GM18511 (cell line): Measurements from ENCODE around the gene UNKL.
"Not testable (repeated sequence)": the region's sequence is repeated elsewhere in the genome, so short reads cannot be mapped to it uniquely, and the experiment has no call there.

ENCODE experiments used
- ATAC-seq: cut with Tn5 transposase; IDR thresholded peaks from one replicate; pipeline ENCODE4 v1.9.1; 2021; ENCODE audit warnings: mild to moderate bottlenecking, moderate library complexity; ENCODE audit not compliant: unreplicated experiment

The UNKL gene

DNA sequence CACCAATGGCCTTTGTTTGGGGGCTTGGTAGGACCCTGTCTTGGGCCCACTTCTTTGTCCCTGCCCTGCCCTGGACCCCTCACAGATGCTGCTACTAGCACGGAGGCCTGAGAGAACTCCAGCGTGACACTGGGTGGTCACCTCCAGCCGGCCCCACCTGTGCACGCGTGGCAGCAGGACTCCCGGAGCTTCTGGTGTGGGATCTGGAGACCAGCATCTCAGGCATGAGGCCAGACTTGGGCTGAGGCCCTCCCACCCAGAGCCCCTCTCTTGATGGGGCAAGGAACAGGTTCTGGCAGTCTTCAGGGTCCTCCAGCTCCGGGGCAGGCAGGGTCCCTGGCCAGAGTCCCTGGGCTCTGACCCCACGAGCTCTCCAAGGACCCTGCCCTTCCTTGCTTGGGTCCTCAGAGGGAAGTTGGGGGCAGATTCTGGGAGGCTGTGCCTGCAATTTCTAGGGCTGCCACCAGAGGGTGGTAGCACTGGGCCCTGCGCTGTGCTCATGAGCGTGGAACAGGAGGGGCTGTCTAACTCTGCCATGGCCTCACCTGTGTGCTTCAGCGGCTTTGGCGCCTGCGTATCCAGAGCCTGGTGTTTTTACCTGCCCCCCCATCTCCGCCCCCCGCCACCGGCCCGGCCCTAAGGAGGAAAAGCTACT lies 84.1 kb downstream of the UNKL start:
- no peak for ATAC-seq

DNA sequence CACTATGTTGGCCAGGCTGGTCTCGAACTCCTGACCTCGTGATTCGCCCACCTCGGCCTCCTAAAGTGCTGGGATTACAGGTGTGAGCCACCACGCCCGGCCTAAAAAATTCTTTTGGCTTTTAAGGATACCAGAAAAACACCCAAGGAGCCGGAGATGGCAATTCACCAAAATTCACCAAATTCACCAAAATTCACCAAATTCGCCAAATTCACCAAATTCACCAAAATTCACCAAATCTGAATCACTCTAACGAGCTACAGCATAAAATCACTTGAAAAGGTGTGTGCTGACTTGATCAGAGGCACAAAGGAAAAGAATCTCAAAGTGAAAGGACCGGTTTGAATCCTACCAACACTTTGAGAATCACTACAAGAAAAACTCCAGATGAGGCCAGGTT lies 85.5 kb downstream of the UNKL start:
- ATAC-seq: not testable (repeated sequence)

DNA sequence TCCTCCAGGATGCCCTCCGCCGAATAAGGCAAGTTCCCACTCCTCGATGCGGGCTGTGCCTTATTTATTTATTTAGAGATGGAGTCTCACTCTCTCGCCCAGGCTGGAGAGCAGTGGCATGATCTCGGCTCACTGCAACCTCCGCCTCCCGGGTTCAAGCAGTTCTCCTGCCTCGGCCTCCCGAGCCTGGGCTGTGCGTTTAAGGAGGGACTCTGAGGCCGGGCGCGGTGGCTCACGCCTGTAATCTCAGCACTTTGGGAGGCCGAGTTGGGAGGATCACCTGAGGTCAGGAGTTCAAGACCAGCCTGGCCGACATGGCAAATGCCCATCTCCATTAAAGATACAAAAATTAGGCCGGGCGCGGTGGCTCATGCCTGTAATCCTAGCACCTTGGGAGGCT lies 86.4 kb downstream of the UNKL start:
- ATAC-seq: not testable (repeated sequence)

DNA sequence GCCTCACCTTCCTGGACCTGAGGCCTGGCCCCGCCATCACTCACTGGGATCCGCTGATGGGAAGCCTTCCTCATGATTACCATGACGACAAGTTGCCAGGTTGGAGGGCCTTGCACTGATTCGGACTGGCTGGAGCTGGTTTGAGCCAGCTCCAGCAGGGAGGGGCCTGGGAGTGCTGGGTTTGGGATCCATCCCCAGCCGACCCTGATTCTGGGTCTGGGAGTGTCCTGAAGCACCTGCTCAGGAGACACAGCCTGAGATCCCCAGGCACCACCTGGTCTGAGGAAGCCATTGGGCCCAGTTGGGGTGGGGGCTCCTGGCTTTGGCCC lies 86.9 kb downstream of the UNKL start:
- no peak for ATAC-seq

DNA sequence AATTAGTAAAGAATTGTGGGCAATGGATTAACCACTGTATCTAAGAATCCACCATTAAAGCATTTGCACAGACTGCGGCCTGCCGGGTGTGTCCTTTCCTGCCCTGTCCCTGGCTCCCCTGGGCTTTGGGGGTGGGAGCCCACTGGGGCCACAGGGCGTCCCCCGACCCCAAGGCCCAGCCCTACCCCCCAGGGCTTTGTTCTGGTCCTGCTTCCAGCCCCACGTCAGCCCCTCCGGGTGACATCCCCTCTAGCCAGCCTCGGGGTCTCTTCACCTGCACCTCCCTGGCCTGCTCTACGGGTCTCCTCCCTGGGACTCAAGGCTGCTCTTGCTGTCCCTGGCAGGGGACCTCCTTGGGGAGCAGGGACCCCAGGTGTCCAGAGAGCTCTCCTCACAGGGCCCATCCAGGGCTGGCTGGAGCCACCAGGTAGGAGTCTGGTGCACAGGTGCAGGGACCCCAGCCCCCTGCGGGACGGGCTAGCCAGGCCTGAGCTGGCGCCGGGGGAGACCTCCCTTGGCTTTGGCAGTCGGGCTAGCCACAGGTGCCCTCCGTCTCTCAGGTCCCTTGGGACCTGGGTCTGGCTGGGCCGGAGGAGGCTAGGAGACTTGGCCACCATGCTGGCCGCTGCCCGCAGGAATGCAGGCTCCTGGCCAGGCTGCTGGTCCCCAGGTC lies 87.4 kb downstream of the UNKL start:
- ATAC-seq: no peak

DNA sequence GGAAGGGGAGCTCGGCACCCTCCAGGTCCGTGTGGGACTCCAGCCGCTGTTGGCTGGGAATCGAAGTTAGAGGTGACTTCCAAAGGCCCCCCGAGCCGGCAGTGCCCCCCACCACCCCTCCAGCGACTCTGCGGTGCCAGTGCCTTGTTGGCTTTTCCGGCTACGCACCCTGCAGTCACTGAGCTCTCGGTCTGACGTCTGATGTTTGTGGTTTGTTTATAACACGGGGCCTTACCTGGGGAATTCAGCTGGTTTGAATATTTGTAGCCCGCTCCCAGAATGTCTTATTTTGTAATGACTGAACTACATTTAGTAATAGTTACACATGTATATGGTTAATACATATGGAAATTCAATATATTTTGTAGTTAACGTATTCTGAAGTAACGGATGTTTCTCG lies 88.1 kb downstream of the UNKL start:
- no peak for ATAC-seq

DNA sequence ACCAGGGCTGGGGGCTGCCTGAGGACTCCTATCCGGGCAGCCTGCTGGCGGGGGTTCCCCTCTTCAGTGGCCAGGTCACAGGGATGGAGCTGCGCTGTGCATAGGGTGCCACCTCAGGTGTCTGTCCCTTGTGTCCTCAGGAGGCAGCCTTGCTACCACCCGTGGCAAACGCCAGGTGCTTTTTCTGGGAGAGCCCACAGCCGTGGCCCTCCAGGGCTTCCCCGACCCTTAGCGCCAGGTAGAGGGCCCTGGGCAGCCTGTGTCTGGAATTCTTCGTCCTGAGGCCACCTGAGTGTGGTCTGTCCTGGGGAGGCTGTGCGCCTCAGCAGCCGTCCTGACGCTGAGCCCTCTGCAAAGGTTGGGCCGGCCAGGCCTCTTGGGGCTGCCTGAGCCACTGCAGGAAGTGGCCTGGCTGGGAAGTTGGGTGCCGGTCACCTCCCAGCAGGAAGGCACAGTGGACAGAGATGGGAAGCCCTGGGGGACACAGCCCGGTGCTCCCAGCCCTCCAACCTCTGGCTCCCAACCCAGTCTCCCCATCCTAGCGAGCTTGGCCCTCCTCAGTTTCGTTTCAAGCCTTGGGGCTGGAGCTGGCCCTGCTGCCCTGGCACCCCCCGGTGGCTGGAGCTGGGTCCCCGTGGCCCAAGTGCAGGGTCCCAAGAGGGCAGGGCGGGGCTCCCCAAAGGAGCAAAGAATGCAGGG lies 88.7 kb downstream of the UNKL start:
- ATAC-seq: no peak

DNA sequence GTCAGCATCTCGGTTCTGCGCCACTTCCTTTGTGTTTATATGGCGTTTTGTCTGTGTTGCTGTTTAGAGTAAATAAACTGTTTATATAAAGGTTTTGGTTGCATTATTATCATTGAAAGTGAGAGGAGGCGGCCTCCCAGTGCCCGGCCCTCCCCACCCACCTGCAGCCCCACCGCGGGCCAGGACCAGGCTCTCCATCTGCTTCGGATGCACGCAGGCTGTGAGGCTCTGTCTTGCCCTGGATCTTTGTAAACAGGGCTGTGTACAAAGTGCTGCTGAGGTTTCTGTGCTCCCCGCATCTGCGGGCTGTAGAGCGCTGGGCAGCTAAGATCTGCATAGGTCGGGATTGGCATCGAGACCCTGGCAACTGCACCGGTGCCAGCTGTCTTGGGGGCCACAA lies 89.2 kb downstream of the UNKL start:
- no peak for ATAC-seq

DNA sequence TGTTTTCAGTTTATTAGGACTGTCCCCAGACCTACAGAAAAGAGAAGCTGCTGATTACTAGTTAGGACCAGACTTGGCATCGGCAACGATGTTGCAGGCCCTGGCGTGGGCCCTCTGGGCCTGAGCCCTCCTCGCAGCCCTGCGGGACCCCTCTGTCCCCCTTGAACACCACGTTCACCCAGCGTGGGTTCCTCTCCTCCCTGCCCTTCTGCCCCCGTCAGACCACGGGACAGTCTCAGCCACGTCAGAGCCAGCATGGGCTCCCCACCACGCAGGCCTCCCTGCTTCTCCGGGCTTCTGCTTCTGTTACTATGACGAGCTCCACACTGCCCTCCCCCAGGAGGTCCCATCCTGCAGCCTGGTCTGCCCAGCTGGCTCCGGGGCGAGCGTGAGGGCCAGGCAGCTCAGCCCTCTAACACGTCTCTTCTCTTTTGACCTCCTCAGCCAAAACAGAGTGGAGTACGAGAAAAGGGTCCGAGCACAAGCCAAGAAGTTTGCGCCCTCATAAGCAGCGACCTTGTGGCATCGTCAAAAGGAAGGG lies 90.1 kb downstream of the UNKL start:
- no peak for ATAC-seq

DNA sequence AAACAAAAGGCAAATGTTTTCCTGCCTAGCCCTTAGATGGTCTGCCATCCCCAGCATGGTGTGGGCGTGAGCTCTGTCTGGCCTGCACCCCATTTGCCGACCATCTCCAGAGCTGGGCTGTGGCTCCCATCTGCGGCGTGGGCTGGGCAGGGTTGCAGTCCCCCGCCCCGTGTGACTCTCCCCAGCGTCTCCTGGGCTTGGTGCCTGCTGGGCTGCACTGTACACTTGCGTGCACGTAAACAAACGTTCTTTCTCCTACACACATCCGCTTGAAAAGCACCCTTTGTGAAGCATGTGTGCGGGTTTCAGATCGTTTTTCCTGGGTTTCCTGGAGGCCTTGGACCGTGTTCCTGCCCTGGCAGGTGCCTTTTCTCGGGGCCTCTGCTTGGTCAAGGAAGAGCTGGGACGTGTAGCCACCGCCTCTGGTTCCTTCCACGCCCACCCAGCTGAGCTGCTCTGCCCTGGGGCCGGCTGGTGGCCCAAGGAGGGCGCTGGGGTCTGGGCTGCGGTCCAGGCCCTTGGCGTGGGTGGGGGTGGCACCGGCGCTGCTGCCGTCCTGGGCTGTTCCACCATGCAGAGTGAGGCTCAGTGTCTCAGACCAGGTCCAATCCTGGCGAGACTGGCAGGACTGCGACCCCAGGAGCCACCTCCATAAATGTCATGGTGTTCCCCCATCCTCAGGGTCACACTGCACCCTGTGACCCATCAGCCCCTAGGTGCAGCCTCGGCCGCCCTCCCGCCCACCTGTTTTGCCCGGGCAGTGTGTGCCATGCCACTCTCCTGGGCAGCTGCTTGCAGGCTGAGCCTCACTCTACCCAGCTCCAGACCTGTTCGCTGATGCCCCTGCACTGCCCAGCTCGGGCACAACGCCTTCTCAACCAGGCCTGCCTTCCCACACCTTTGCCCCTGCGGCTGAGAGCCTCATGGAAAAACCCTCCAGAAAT lies 90.9 kb downstream of the UNKL start:
- no peak for ATAC-seq

DNA sequence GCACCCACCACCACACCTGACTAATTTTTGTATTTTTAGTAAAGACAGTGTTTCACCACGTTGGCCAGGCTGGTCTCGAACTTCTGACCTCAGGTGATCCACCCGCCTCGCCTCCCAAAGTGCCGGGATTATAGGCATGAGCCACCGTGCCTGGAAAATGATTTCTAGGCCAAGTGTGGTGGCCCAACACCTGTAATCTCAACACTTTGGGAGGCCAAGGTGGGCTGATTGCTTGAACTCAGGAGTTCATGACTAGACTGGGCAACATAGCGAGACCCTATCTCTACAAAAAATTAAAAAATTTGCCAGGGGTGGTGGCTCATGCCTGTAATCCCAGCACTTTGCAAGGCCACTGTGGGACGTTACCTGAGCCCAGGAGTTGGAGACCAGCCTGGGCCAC lies 92.1 kb downstream of the UNKL start:
- no peak for ATAC-seq

DNA sequence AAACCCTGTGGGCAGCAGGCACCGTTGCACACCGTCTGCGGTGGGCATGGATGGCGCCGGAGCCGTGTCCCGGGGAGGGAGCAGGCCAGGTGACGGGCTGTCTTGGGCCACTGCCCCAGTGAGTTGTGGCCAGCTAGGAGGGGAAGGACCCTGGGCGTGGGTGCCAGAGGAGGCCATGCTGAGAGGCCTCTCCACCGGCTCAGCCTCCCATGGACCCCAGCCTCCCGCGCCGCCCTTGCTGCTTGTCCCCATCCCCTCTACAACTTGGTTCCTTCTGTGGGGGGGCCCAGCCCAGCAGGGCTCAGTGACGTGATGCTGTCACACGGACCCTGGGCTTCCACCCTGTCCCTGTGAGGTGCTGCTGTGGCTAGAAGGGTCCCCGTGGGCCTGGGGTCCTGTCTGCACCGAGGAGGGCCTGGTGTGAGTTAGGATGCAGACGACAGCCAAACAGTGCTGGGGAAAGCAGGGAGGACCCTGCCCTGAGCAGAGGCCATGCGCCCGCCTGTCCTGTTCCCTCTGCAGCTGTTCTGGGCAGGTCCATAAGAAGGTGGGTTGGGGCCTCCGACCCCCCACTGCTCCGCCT lies 93.8 kb downstream of the UNKL start:
- ATAC-seq: no peak

DNA sequence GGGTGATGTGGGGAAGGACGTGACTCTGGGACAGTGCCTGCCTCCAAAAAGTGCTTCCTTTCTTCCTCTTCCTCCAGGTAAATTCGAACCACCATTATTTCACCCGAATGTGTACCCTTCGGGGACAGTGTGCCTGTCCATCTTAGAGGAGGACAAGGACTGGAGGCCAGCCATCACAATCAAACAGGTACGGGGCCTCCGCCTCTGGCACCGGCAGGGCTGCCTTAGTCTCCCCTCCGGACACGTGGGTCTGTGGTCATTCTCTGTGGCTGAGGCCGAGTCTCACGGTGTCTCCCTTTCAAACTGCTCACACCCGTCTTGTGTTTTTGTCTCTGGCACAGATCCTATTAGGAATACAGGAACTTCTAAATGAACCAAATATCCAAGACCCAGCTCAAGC lies 94.4 kb downstream of the UNKL start:
- ATAC-seq: no peak

DNA sequence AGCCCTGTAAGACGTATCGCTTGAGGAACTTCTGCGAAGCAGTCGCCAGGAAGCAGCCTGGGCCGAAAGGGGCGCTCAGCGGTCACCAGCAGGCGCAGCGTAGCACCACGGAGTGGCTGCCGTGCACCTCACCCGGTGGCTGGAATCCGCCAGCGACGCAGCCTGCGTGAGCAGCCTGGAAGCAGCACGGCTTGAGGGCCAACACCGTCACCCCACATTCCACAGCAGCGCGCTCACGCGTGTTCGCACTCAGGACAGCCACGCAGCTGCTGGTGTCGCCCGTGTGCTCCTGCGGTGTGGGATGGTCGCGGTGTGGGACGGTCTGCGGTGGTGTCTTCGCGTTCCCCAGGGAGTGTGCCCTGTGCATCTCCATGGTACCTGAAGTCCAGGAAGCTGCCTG lies 95.5 kb downstream of the UNKL start:
- no peak for ATAC-seq

DNA sequence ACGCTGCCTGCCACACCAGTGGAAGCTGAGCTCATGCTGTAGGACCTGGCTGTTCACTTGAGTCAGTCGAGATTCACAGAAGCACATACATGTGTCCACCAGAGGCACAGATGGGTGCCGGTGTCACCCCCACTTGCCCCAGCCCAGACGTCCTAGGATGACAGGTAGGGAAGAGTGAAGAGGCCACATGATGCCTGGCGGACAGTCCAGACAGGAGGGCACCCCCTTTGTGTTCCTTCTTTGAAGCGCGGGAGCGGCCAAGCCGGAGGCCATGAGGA lies 96.3 kb downstream of the UNKL start:
- ATAC-seq: no peak

DNA sequence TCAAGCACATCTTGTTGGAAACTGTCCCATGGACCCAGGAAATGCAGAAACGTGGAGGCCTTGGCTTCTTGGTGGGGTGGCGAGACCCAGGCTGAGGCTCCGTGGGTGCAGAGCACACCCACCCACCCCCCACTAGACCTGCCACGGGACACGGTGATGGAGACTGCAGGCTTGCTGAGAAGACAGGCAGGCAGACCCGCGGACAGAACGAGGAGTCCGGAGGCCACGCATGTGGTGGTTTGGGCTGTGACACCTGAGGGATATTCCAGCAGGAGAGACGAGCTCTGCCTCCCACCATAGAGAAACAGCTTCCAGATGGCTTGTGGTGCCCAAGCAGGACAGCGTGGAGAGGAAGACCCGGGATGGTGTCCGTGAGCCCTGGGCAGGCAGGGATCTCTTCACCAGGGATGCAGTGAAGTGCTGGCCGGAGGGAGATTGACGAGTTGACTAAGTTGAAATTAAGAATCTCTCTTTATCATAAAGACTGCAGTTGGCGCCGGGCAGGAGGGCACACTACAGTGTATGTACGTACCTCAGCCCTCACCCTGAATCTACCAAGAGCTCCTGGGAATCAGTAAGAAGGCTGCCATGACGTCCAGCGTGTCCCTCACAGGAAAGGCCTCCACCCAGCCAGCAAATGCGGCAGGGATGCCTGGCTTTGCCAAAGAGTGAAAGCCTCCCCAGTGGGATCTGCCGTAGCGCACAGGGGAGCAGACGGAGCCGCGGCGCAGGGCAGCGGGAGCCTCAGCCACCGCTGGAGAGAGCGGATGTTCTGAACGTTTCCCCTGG lies 96.8 kb downstream of the UNKL start:
- ATAC-seq: no peak

DNA sequence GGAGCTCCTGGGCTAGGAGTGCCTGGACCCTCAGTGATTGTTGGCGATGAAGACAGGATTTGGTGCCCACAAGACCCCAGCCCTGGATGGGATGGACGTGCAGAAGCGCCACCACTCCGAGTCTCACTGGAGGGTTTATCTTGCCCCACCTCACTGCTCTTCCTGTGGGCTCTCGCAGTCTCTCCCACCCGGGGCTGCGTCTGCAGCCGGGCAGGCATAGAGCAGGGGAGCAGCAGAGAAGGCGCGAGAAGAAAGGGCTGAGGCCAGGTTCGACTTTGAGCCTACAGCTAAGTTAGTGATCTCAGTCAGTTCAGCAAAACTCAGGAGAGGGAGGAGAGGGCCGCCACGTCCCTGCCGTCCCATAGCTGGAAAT lies 98.5 kb downstream of the UNKL start:
- ATAC-seq: no peak

DNA sequence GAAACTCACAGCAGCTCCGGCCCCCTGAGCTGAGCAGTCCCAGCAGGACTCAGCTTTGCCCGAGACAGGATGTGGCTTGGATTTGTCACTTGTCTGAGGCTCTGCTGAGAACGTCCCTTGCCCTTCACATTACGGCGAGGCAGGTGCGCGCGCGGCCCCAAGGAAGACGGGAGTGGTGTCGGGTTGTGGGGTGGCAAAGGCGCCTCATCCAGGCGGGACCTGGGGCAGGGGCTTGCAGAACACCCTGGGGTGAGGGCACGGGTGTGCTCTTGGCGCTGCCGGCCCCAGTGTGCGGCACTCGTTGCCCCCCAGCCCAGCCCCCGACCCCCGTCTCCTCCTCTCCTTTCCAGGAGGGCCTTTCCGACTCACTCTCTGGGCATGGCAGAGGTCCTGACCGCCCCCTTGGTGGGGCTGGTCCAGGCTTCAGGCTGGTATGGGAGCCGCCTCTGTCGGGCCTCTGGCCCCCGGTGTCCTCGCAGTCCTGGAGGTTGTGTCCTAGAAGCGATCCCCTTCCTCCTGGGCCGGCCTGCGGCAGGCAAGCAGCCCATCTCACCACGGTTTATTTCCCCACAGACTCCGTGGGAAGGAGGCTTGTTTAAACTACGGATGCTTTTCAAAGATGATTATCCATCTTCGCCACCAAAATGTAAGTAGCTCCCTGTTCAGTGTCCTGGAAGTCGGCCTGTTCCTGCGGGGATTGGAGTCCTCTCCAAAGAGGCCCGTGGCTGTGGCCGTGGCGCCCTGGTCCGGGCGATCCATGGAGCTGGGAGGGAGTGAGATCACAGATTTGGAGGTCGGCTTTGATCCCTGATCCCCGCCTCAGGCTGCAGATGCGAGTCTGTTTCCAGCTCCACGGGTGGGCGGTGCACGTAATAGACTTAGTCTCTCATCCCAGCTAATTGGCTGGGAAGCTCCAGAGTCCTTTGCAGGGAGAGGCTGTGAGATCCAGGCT lies 99.1 kb downstream of the UNKL start:
- ATAC-seq: no peak

DNA sequence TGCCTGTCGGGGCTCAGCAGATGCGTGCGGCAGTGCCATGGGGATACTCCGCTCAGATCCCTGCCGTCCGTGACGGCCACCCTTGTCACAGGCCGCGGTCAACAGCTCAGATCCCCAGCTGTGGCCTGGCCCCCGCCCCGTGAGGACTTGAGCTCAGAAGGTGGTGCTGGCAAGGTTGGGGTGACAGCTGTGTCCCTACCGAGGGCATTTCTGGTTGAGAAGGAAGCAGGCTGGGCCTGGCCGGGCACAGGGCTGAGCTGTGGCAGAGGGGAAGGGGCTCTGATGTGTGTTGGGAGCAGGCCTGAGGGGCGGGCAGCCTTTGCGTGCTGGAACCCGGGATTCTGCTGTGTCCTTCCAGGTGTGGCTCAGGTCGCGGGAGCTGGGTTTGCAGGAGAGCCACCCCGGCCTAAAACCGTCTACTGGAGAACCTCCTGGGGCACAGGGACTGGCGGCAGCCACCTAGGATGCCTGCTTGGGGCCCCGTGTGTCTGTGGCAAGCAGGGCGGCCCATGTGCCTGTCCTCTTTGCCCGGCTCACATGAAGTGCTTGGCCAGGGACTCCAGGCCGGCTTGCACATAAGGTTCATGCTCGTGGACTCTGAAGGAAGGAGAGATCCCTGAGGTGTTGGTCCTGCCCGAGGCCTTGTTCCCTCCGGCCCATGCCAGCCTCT lies 100.0 kb downstream of the UNKL start:
- ATAC-seq: no peak
